ENCODE measurements around the gene MPRIP.

MPRIP gene

GRCh38 chr17:17069849-17070248 is 27.6 kb downstream of the MPRIP start:
- DNase-seq (ENCODE audit: low spot score) = no peak

GRCh38 chr17:17070931-17071330 is 28.7 kb downstream of the MPRIP start:
- DNase-seq (ENCODE audit: low spot score) = no peak

GRCh38 chr17:17071531-17072360 is 29.5 kb downstream of the MPRIP start:
- no peak for DNase-seq (ENCODE audit: low spot score)

DNA sequence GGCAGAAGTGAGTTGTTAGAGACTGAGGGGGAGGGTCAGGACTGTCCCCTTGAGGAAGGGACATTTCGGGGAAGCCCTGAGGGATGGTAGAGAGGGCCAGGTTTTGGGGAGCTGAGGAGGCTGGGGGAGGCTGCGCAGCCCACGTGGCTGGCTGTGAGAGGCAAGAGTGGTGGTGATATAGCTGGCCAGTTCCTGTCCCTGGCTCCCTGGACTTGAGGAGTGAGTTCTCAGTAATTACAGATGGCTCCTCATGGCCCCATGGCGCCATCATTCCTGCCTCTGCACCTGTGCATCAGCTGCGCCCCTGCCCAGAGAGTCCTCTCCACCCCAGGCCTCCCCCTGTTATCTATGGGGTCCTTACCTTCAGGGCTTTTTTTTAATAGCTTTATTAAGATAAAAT is 30.3 kb downstream of the MPRIP start:
- no peak for DNase-seq (ENCODE audit: low spot score)

DNA sequence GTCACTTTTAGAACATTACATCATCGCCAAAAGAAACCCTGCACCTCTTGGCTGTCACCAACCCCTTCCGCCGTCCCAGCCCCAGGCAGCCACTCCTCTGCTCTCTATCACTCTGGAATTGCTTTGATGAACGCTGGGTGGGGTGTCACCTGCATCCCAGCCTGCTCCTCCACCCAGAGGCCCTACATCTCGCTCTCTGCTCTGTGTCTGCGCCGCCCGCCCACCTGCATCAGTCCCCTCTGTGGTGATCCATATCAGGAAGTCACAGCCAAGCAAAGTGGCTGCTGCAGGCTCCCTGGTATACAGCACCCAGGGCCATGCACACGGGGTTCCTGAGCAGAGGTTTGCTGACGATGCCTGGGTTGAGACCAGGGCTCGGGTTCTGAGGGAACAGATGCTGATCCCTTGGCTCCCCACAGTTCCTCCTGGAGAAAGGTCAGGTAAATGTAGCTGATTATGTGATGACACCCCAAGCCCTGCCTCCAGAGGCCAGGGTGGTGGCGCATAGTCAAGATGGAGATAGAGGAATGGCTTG is 30.8 kb downstream of the MPRIP start:
- DNase-seq (ENCODE audit: low spot score) = no peak

DNA sequence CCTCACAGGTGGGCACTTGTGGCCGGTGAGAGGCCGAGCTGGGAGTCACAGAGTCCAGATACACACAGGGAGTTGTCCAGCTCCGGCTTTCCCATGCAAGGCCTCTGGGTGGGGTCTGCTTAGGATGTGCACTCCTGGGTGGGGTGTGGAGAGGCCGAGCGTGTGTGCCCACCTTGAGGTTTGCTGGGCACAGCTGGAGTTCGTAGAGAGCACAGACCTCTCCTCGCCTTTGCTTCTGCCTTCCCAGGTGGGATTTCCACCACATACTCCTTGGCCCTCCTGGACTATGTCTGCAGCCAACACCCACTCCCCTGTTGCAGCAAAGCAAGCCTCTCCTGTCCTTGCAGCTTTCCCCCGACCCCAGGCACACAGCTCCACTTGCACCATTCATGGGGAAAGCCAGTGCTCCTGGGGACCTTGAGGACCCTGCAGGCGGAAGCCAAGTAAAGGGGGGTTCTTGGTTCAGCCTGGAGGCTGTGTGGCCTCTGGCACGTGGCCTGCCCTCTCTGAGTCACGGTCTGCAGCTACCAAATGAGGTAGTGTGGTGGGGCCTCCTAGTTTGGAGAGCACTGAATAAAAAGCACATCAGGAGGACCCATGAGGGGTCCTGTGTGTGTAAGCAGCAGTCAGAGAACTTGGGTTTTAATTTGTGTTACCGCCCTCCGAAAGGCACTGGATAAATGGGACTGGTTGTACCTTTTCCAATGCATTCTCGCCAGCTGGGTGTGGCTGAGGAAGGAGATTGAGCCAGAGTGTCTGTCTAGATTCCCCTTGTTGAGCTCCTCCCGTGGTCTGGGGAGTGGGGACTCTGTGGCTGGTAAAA is 31.5 kb downstream of the MPRIP start:
- DNase-seq (ENCODE audit: low spot score) = no peak

GRCh38 chr17:17075125-17075781 is 33.0 kb downstream of the MPRIP start:
- DNase-seq (ENCODE audit: low spot score) = no peak

DNA sequence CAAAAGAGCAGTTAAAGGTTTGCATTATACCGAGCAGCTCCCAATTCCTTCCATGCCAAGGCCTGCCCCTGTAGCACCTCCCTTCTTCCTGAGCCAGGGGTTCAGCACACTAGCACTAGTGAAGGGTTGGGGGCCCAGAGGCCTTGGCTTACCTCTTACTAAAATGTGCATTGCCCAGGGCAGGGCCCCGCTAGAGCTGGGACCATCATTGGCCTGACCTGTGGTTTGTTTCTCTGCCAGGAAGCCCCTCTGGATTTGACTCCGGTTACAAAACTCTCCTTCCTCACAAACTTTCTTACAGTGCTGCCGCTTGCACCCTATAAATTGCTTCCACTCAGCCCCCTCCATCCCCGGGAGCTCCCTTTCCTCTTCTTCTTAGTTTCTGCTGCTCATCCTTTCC is 33.8 kb downstream of the MPRIP start:
- no peak for DNase-seq (ENCODE audit: low spot score)

DNA sequence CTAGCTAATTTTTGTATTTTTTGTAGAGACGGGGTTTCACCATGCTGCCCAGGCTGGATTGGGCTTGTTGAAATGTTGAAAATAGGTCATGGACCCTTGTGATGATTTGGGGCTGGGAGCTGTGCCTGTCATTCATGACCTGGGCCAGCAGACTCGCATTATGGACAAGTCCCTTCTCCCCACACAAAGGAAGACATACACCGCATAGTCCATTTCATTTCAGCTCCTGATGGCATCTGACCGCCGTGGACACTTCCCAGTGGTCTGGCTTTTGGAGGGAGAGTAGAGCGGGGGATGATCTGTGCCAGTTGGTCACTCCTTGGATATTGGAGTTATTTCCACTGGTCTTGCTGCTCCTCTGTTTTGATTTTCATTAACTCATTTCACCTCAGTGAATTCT is 34.8 kb downstream of the MPRIP start:
- DNase-seq (ENCODE audit: low spot score) = no peak

GRCh38 chr17:17077861-17078732 is 35.8 kb downstream of the MPRIP start:
- no peak for DNase-seq (ENCODE audit: low spot score)

- no peak for DNase-seq (ENCODE audit: low spot score)
Observed at GRCh38 chr17:17078832-17079231, 36.6 kb downstream of the MPRIP start.

- DNase-seq (ENCODE audit: low spot score) = no peak
Observed at GRCh38 chr17:17079336-17079735, 37.1 kb downstream of the MPRIP start.

GRCh38 chr17:17079761-17080160 is 37.5 kb downstream of the MPRIP start:
- DNase-seq (ENCODE audit: low spot score) = peak; percentile 62

DNA sequence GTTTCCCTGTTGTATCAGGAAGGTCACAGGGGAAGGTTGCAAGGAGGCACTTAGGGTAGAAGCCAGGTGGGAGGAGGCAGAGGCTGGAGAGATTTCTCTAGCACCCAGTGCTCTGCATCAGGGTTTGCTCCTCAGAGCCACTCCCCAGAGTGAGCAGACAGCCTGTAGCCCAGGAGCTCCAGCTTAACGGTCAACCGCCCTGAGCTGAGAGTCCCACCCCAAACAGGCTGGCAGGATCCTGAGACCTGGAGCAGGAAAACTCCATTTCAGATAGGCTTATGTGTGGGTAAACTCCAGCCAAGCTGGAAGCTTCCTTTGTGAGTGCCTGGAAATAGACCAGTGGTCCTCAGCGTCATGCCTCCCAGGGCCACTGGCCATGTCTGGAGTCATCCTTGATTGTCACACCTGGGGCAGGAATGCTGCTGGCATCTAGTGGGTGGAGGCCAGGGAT is 37.9 kb downstream of the MPRIP start:
- no peak for DNase-seq (ENCODE audit: low spot score)

- DNase-seq (ENCODE audit: low spot score) = no peak
Observed at GRCh38 chr17:17080781-17081180, 38.5 kb downstream of the MPRIP start.

DNA sequence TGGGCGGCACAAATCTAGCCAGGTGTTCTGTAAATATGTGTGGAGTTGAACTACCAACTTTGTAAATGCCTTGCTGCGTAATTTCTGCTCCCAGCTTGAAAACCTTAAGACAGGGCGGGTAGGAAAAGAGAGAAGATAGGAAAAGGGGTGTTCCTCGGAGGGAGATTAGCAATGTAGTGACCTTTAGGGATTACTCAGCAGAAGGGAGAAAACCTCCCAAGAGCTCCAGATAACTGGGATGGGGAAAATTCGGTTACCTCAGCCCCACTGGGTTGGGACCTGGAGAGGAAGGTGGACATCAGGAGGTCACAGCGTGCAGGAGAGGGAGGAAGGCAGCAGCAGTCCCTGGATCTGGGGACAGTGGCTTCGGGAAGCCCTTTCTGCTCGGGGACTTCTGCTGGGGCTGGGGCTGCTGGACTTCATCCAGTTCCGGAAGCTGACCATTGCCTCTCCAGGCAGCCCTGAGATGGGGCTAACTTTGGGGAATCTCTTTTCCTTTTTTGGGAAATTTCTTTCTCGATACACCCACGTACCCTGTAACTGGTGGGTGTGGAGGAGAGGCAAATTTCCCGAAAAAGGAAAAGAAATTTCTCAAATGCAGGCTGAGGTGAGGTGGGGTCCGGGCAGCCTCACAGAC is 39.2 kb downstream of the MPRIP start:
- no peak for DNase-seq (ENCODE audit: low spot score)

DNA sequence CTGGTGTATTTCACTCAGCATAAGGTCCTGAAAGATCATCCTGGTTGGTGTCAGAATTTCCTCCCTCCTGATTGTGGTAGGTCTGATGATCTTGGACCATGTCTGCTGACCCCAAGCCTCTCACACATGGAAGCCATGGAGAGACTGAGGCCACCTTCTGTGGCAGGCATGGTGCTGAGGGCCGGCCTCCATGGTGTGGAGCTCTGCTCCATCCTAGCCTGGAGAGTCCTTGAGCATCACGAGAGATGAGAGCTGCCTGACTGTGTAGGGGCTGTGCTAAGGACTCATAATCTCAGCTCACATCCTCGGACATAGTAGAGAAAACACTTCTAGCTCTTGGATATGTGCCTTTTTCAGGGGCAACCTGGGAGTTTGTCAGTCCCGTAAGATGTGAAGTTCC is 40.6 kb downstream of the MPRIP start:
- no peak for DNase-seq (ENCODE audit: low spot score)

DNA sequence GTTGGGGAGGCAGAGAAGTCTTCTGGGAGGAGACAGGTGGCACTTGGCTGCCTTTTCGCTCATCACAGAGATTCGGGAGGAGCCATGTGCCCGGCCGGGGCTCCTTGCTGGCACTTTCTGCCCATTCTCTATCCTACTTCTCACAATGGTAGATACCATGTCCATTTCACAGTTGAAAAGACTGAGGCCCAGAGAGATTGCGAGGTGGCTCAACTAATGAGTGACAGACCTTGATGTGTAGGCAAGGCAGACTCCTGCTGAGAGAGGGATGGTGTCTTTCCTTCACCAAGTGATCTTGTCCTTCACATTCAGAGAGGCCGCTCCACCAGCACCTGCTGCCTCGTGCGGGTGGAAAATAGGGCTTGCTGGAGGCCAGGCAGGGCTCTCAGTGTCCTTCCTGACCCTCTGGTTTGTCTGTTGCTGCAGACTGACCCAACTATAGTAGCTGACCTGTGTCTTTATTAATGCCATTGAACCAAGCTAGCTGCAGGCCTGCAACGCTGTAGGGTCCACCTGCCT is 42.1 kb downstream of the MPRIP start:
- DNase-seq (ENCODE audit: low spot score) = no peak

- DNase-seq (ENCODE audit: low spot score) = no peak
Observed at GRCh38 chr17:17084941-17085340, 42.7 kb downstream of the MPRIP start.

DNA sequence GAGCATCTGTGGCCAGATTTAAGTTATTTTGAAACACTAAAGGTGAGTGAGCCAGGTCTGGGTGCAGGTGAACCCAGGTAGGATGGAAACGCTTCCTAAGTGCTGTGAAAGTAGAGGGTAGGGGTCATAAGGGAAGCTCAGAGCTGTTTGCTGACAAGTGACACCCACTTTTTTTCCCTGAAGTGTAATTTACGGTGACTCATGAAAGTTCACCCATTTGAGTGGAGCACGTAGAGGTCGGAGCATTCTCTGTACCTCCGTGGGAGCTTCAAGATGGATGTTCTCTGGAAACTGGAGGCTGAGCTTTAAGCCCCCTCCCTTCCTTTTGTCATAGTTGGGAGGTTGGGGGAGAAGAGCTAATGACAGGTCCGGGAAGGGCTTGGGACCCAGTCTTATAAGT is 44.3 kb downstream of the MPRIP start:
- no peak for DNase-seq (ENCODE audit: low spot score)

All from globus pallidus (tissue), 1 donor.